Activated CD8-positive, alpha-beta T cell treated with anti-CD3 and anti-CD28 coated beads for 36 hours (primary cell): ENCODE data around the gene S1PR4. TPM values are rescaled to one million over a fixed set of nuclear protein-coding genes. Genes with fewer than 3 reads are reported as not detected.

ENCODE experiments used
- ATAC-seq: fragments of 200-7000 bp; cut with Tn5 transposase; one replicate; pipeline ENCODE4 v1.10.0; 2021; ENCODE audit warnings: mild to moderate bottlenecking, moderate library complexity
- CTCF ChIA-PET: fragments of 350-600 bp; sonication (Branson Sonifier 250); formaldehyde crosslinking; loops from one replicate; lab custom pipeline; 2021; ENCODE audit warnings: antibody characterized with exemption; lab: Charles Lee
- POLR2A ChIA-PET: fragments of 350-600 bp; sonication (Branson Sonifier 250); formaldehyde crosslinking; loops from one replicate; lab custom pipeline; 2021; ENCODE audit warnings: antibody characterized with exemption; lab: Charles Lee
- DNase-seq: peaks from one replicate; pipeline ENCODE4 v3.0.0-alpha.2; 2020
- H3K27ac Mint-ChIP-seq: one replicate; pipeline ENCODE4 v1.8.0; 2021; ENCODE audit warnings: mild to moderate bottlenecking, mixed read lengths
- H3K27me3 Mint-ChIP-seq: one replicate; pipeline ENCODE4 v1.8.0; 2021; ENCODE audit warnings: mixed read lengths
- H3K36me3 Mint-ChIP-seq: one replicate; pipeline ENCODE4 v1.8.0; 2021; ENCODE audit warnings: low read depth, mixed read lengths
- H3K4me1 Mint-ChIP-seq: one replicate; pipeline ENCODE4 v1.8.0; 2021; ENCODE audit warnings: low read depth, mixed read lengths
- H3K4me3 Mint-ChIP-seq: one replicate; pipeline ENCODE4 v1.8.0; 2021; ENCODE audit warnings: mild to moderate bottlenecking, moderate library complexity, mixed read lengths
- H3K9me3 Mint-ChIP-seq: one replicate; pipeline ENCODE4 v1.8.0; 2021; ENCODE audit warnings: mixed read lengths
- intact Hi-C: fragments of 100-400 bp; cut with micrococcal nuclease; formaldehyde crosslinking; loops from one replicate; pipeline ENCODE4 v1.10.0; 2022
- total RNA-seq, 2 experiments: library from RNA; stranded (reverse); gene quantifications; one replicate each; pipeline ENCODE4 v1.2.3, GENCODE V29; 2021
- TF ChIP-seq, protein P1 (sequence below): fragments of 200-600 bp; IDR thresholded peaks from one replicate; pipeline ENCODE4 v1.8.0; 2022; ENCODE audit warnings: antibody characterized with exemption, mild to moderate bottlenecking

The S1PR4 gene
- total RNA-seq, 2 experiments from 2014 or later: 48.5 to 51.9 TPM

- H3K9me3 Mint-ChIP-seq: no peaks in the 10 kb centered on the region
- DNase-seq: no peak
- ATAC-seq: no peak
- H3K4me3 Mint-ChIP-seq: no peak overlapping the region
- CTCF ChIA-PET: interaction anchor here (1.1 to 1.7 kb wide), 2 partner anchors 11 to 335 kb away, joined by 3 to 4 read pairs; no protein-coding TSS in a partner anchor
- POLR2A ChIA-PET: no interaction called here
- no peaks in the 10 kb centered on the region for H3K36me3 Mint-ChIP-seq
- TF ChIP-seq, protein P1, sequence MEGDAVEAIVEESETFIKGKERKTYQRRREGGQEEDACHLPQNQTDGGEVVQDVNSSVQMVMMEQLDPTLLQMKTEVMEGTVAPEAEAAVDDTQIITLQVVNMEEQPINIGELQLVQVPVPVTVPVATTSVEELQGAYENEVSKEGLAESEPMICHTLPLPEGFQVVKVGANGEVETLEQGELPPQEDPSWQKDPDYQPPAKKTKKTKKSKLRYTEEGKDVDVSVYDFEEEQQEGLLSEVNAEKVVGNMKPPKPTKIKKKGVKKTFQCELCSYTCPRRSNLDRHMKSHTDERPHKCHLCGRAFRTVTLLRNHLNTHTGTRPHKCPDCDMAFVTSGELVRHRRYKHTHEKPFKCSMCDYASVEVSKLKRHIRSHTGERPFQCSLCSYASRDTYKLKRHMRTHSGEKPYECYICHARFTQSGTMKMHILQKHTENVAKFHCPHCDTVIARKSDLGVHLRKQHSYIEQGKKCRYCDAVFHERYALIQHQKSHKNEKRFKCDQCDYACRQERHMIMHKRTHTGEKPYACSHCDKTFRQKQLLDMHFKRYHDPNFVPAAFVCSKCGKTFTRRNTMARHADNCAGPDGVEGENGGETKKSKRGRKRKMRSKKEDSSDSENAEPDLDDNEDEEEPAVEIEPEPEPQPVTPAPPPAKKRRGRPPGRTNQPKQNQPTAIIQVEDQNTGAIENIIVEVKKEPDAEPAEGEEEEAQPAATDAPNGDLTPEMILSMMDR: no peak
- H3K27ac Mint-ChIP-seq: no peak overlapping the region
- H3K4me1 Mint-ChIP-seq: no peaks in the 10 kb centered on the region
- peaks cover 12% of the 10 kb centered on the region for H3K27me3 Mint-ChIP-seq
- intact Hi-C loops: no loop called here
Observed at GRCh38 chr19:3222709-3223108, 44.1 kb downstream of the S1PR4 start.

DNA sequence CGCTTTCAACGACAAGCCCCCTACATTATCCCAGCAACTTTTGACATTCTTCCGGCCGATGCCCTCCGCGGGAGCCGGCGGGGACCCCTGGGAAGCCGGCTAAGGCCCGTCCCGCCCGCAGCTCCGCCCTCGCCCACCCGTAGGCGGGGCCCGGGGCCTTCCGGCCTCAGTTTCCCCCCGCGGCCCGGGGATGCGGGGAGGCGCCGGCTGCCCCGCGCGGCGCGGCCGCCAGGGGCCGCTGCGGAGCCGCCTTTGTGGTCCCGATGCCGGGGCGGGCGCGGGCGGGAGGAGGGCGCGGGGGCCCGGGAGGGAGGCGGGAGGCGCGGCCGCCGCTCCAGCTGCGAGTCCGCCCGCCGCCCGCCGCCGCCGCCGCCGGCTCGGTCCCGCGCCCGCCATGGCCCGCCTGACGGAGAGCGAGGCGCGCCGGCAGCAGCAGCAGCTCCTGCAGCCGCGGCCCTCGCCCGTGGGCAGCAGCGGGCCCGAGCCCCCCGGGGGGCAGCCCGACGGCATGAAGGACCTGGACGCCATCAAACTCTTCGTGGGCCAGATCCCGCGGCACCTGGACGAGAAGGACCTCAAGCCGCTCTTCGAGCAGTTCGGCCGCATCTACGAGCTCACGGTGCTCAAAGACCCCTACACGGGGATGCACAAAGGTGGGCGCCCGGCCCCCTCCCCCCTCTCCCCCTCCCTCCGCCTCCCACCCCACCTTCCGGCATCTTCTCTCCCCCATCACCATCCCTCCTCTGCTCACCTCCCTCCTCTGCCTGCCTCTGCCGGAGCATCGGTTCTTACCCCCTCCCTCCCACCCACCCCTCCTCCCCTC, 46.0 kb downstream of the S1PR4 start, which contains the start of gene CELF5:
Gene CELF5, plus strand, starts transcription at position 316 of the 823 bp plus-strand sequence. Its CDS starts 79 bp downstream, at position 395.
- peak; percentile 58 for DNase-seq
- Mint-ChIP-seq H3K9me3 (no peaks in the 10 kb centered on the region), H3K4me3 (no peak within 1 kb of the TSS), H3K4me1 (no peaks in the 10 kb centered on the region), H3K27ac (no peak within 1 kb of the TSS), H3K36me3 (no peaks in the 10 kb centered on the region), H3K27me3 (peaks cover 23% of the 10 kb centered on the region)
- intact Hi-C loops: no loop called here
- ChIA-PET POLR2A (no interaction called here), CTCF (interaction anchor here (0.7 to 1.6 kb wide), 7 partner anchors 11 to 262 kb away, joined by 3 to 7 read pairs (median 4); no protein-coding TSS in a partner anchor)
- TF ChIP-seq, protein P1: peak; percentile 72
- ATAC-seq: peak; percentile 85

DNA sequence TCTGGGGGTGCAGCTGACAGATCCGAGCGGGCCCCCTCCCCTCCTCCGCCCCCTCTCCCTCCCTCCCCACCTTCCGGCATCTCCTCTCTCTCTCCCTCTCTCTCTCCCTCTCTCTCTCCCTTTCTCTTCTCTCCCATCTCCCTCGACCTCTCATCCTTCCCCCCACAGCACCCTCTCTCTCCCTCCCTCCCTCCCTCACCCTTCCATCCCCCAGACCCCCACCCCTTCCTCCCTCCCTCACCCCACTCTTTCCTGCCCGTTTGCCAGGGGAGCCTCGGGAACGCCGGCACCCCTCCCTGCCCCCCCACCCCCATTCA, 46.6 kb downstream of the S1PR4 start:
- POLR2A ChIA-PET: no interaction called here
- DNase-seq (no peak), ATAC-seq (no peak)
- no peak overlapping the region for H3K4me3 Mint-ChIP-seq
- H3K36me3 Mint-ChIP-seq: no peaks in the 10 kb centered on the region
- peaks cover 24% of the 10 kb centered on the region for H3K27me3 Mint-ChIP-seq
- H3K27ac Mint-ChIP-seq: no peak overlapping the region
- TF ChIP-seq, protein P1: no peak
- intact Hi-C loops: no loop called here
- H3K9me3 Mint-ChIP-seq: no peaks in the 10 kb centered on the region
- CTCF ChIA-PET: interaction anchor here (0.7 to 1.6 kb wide), 7 partner anchors 11 to 263 kb away, joined by 3 to 7 read pairs (median 4); no protein-coding TSS in a partner anchor
- no peaks in the 10 kb centered on the region for H3K4me1 Mint-ChIP-seq

GRCh38 chr19:3225677-3226093, 47.1 kb downstream of the S1PR4 start:
- peaks cover 24% of the 10 kb centered on the region for H3K27me3 Mint-ChIP-seq
- ChIA-PET POLR2A (no interaction called here), CTCF (no interaction called here)
- H3K4me1 Mint-ChIP-seq: no peaks in the 10 kb centered on the region
- TF ChIP-seq, protein P1: no peak
- ATAC-seq (no peak), DNase-seq (no peak)
- H3K9me3 Mint-ChIP-seq: no peaks in the 10 kb centered on the region
- H3K27ac Mint-ChIP-seq: no peak overlapping the region
- no peaks in the 10 kb centered on the region for H3K36me3 Mint-ChIP-seq
- H3K4me3 Mint-ChIP-seq: no peak overlapping the region
- intact Hi-C loops: no loop called here

GRCh38 chr19:3227054-3227626, 48.6 kb downstream of the S1PR4 start:
- TF ChIP-seq, protein P1: no peak
- Mint-ChIP-seq H3K9me3 (no peaks in the 10 kb centered on the region), H3K4me1 (no peaks in the 10 kb centered on the region), H3K27ac (no peak overlapping the region), H3K4me3 (no peak overlapping the region), H3K27me3 (peaks cover 24% of the 10 kb centered on the region), H3K36me3 (no peaks in the 10 kb centered on the region)
- ATAC-seq (no peak), DNase-seq (no peak)
- POLR2A ChIA-PET: no interaction called here
- intact Hi-C loops: no loop called here
- CTCF ChIA-PET: no interaction called here
